HepG2 (cell line): ENCODE data around the gene ELF1. TPM values are rescaled to one million over a fixed set of nuclear protein-coding genes. Genes with fewer than 3 reads are reported as not detected.

Source experiments
- ADNP ChIP-seq: sonication (generic); formaldehyde crosslinking; IDR thresholded peaks from 2 replicates; pipeline ENCODE4 v1.4.0; 2020; ENCODE audit warnings: missing genetic modification reagents
- ATF3 ChIP-seq: sonication (generic); formaldehyde crosslinking; IDR thresholded peaks from 2 replicates; pipeline ENCODE4 v1.4.0; 2020; ENCODE audit warnings: missing genetic modification reagents
- ATF4 ChIP-seq, 2 experiments: fragments of 450-650 bp in 1 of 2; sonication (generic) in 1 of 2; formaldehyde crosslinking; IDR thresholded peaks; 2 replicates each; pipeline versions ENCODE4 v1.5.0 to v1.8.0; 2020 to 2022; ENCODE audit warnings: mild to moderate bottlenecking in 1 of 2, missing genetic modification reagents in 1 of 2
- ATF7 ChIP-seq, 2 experiments: fragments of 450-650 bp in 1 of 2; sonication (generic) in 1 of 2; formaldehyde crosslinking in 1 of 2; IDR thresholded peaks; 2 replicates each; pipeline versions ENCODE4 v1.4.0 to v1.6.1; 2016 to 2020; ENCODE audit warnings: antibody characterized with exemption in 1 of 2, mild to moderate bottlenecking in 1 of 2, missing genetic modification reagents in 1 of 2
- ATRX ChIP-seq: sonication (generic); formaldehyde crosslinking; IDR thresholded peaks from 2 replicates; pipeline ENCODE4 v1.4.0; 2020; ENCODE audit warnings: missing genetic modification reagents, borderline replicate concordance
- CEBPG ChIP-seq: IDR thresholded peaks from 2 replicates; pipeline ENCODE4 v1.6.1; 2016
- ETS1 ChIP-seq: sonication (generic); formaldehyde crosslinking; IDR thresholded peaks from 2 replicates; pipeline ENCODE4 v1.4.0; 2020; ENCODE audit warnings: missing genetic modification reagents
- HDAC1 ChIP-seq: sonication (generic); formaldehyde crosslinking; IDR thresholded peaks from 2 replicates; pipeline ENCODE4 v1.5.1; 2020; ENCODE audit warnings: mild to moderate bottlenecking, missing genetic modification reagents
- HDAC6 ChIP-seq: fragments of 200-600 bp; sonication (generic); IDR thresholded peaks from 2 replicates; pipeline ENCODE4 v1.7.0; 2017; ENCODE audit warnings: mild to moderate bottlenecking, antibody characterized with exemption, low read length, low read depth
- HNF1B ChIP-seq: sonication (generic); formaldehyde crosslinking; IDR thresholded peaks from 2 replicates; pipeline ENCODE4 v1.5.1; 2020; ENCODE audit warnings: mild to moderate bottlenecking, moderate library complexity, missing genetic modification reagents
- PATZ1 ChIP-seq: sonication (generic); formaldehyde crosslinking; IDR thresholded peaks from 2 replicates; pipeline ENCODE4 v1.4.0; 2020; ENCODE audit warnings: missing genetic modification reagents
- TFDP2 ChIP-seq: sonication (generic); formaldehyde crosslinking; IDR thresholded peaks from 2 replicates; pipeline ENCODE4 v1.4.0; 2020; ENCODE audit warnings: missing genetic modification reagents
- XRCC5 ChIP-seq: fragments of 200-400 bp; formaldehyde crosslinking; optimal IDR thresholded peaks from 2 replicates; pipeline ENCODE3; 2017; ENCODE audit warnings: mild to moderate bottlenecking, low read length
- ZBTB38 ChIP-seq: sonication (generic); formaldehyde crosslinking; IDR thresholded peaks from 2 replicates; pipeline ENCODE4 v1.5.1; 2020; ENCODE audit warnings: mild to moderate bottlenecking, missing genetic modification reagents
- ZC3H4 ChIP-seq: sonication (generic); formaldehyde crosslinking; IDR thresholded peaks from 2 replicates; pipeline ENCODE4 v1.4.0; 2020; ENCODE audit warnings: missing genetic modification reagents, borderline replicate concordance
- ZMYM2 ChIP-seq: sonication (generic); formaldehyde crosslinking; IDR thresholded peaks from 2 replicates; pipeline ENCODE4 v1.8.0; 2022; ENCODE audit warnings: mild to moderate bottlenecking, missing genetic modification reagents
- ZNF276 ChIP-seq: sonication (generic); formaldehyde crosslinking; IDR thresholded peaks from 2 replicates; pipeline ENCODE4 v1.4.0; 2020; ENCODE audit warnings: mild to moderate bottlenecking, low read depth, missing genetic modification reagents
- ZNF674 ChIP-seq: sonication (generic); formaldehyde crosslinking; IDR thresholded peaks from 2 replicates; pipeline ENCODE4 v1.5.0; 2020; ENCODE audit warnings: low read depth, mild to moderate bottlenecking, missing genetic modification reagents
- ZNF75D ChIP-seq: sonication (generic); formaldehyde crosslinking; IDR thresholded peaks from 2 replicates; pipeline ENCODE4 v1.8.1; 2023; ENCODE audit warnings: missing genetic modification reagents, mild to moderate bottlenecking, borderline replicate concordance
- polyA plus RNA-seq, 8 experiments: library from polyadenylated mRNA; depleted of rRNA in 3 of 8; stranded (reverse) in 7 of 8; unstranded in 1 of 8; fragments of >200 nt; fragmentation: Illumina TruSeq in 4 of 8; extraction: Trizol in 4 of 8; gene quantifications; 2 replicates each; pipeline versions ENCODE4 v1.2.1 to v1.2.3, GENCODE V29; 2011 to 2016; ENCODE audit warnings: low read depth in 4 of 8, missing spikeins in 1 of 8, mixed read lengths in 1 of 8; ENCODE audit not compliant: insufficient read depth in 1 of 8
- total RNA-seq, 5 experiments: library from RNA; depleted of rRNA; stranded (reverse); fragments of >200 nt; fragmentation: Illumina TruSeq; extraction: Trizol; gene quantifications; 2 replicates each; pipeline ENCODE4 v1.2.3, GENCODE V29; 2016; ENCODE audit warnings: low read depth in 1 of 5

Gene ELF1
- total and polyA plus RNA-seq, 2 of the 13 experiments (the other 11 are each of a cell fraction or from before 2014, with no cell fraction given): 24.6 to 71.5 TPM

- peak; percentile 49; the same call in 1 of the 2 replicates for TF ChIP-seq ADNP (CRISPR knock-in tag)
- no peak for TF ChIP-seq TFDP2 (CRISPR knock-in tag)
- no peak for TF ChIP-seq ZNF75D
- 0 out of 2 replicates have a peak, but pooled peaks have one; percentile 13 for TF ChIP-seq HNF1B
- TF ChIP-seq HDAC1: 0 out of 2 replicates have a peak, but pooled peaks have one; percentile 16
- no peak for TF ChIP-seq ETS1 (CRISPR knock-in tag)
- TF ChIP-seq ZC3H4 (CRISPR knock-in tag): no peak
- TF ChIP-seq HDAC6: no peak
- no peak for TF ChIP-seq ZNF276 (CRISPR knock-in tag)
- TF ChIP-seq ZBTB38: peak; percentile 68; the same call in 1 of the 2 replicates
- TF ChIP-seq ATRX (CRISPR knock-in tag): no peak
- 0 out of 2 replicates have a peak, but pooled peaks have one; percentile 18 for TF ChIP-seq ATF7 (IDR thresholded peaks at IDR 0.05)
- TF ChIP-seq ATF7 (CRISPR knock-in tag; IDR thresholded peaks at IDR 0.05): no peak
- TF ChIP-seq ZNF674 (CRISPR knock-in tag): no peak
- no peak for TF ChIP-seq XRCC5
- TF ChIP-seq ATF3 (CRISPR knock-in tag): 0 out of 2 replicates have a peak, but pooled peaks have one; percentile 48
- TF ChIP-seq ATF4 (CRISPR knock-in tag; IDR thresholded peaks at IDR 0.05): peak in 1 of 2 experiments; percentile 82; a peak in 2 of 4 replicates
- peak; percentile 70 for TF ChIP-seq CEBPG (CRISPR knock-in tag)
- TF ChIP-seq PATZ1: peak; percentile 7; the same call in 1 of the 2 replicates
- TF ChIP-seq ZMYM2 (CRISPR knock-in tag): 0 out of 2 replicates have a peak, but pooled peaks have one; percentile 28
These were observed 39.4 kb upstream of the ELF1 start (continued) for GRCh38 chr13:41058295-41059070.
